ENCODE results near the gene BMP2K.
A peak's percentile ranks its signal among the peaks of the same experiment; 100 is the strongest.
"Not testable (repeated sequence)": the region's sequence is repeated elsewhere in the genome, so short reads cannot be mapped to it uniquely, and the experiment has no call there.

BMP2K gene

DNA sequence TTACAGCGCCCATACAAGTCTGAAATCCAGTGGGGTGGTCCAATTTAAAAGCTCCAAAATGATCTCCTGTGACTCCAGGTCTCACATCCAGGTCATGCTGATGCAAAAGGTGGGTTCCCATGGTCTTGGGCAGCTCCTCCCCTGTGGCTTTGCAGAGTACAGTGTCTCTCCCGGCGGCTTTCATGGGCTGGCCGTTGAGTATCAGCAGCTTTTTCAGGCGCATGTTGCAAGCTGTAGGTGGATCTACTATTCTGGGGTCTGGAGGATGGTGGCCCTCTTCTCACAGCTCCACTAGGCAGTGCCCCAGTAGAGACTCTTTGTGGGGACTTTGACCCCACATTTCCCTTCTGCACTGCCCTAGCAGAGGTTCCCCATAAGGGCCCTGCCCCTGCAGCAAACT lies 92.6 kb downstream of the BMP2K start:
- DNase-seq, result not testable (repeated sequence)

DNA sequence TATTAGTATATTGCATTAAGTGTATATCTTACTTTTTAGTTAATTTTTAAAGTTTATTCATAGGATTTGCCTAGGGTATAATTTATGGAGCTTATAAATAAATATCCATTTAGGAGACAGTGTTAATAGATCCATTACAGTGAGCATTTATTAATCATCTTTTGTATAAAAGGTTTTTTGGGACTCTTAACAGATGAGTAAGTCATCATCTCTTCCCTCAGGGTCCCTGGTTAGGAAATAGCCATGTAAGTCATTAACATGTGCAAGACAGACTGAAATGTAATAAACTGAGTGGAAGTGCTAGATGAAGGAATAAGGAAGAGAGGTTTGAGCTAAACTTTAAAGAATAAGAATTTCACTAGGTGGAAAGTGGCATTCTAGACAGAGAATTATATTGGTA lies 93.9 kb downstream of the BMP2K start:
- DNase-seq, result no peak

DNA sequence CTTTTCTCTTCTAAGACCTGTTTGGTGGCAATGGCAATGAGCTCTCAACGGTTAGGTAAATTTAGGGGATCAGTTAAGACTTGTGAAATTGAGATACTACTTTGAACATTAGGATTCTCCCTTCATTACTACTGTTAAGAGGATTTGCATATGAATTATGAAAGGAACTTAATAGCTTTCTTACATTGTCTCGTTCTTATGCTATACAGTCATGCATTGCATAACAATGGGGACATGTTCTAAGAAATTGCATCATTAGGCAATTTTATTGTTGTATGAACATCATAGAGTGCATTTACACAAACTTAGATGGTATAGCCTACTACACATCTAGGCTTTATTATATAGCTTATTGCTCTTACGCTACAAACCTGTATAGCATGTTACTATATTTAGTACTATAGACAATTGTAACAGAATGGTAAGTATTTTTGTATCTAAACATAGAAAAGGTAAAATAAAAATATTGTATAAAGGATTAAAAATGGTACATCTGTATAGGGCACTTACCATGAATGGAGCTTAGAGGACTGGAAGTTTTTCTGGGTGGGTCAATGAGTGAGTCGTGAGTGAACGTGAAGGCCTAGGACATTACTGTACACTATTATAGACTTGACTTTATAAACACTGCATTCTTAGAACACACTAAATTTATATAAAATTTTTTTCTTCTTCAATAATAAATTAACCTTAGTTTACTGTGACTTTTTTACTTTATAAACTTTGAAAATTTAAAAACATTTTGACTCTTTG lies 100.6 kb downstream of the BMP2K start:
- peak; percentile 55 for DNase-seq

DNA sequence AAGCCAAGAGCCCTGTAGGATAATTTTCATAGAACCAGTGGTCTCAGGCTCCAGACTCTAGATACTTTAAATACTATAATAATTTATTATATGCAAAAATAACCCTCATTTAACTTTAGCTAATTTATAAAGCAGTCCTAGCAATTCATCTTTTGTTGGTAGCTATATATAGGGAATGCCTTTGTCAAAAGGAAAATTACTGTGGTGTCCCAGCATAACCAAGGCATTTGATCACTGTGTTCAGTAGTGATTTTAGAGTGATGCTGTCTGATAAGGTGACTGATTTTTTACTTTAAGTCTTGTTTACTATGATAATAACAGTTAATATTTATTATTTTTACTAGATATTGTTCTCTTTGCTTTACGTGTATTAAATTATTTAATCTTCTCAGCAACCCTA lies 101.9 kb downstream of the BMP2K start:
- no peak for DNase-seq

DNA sequence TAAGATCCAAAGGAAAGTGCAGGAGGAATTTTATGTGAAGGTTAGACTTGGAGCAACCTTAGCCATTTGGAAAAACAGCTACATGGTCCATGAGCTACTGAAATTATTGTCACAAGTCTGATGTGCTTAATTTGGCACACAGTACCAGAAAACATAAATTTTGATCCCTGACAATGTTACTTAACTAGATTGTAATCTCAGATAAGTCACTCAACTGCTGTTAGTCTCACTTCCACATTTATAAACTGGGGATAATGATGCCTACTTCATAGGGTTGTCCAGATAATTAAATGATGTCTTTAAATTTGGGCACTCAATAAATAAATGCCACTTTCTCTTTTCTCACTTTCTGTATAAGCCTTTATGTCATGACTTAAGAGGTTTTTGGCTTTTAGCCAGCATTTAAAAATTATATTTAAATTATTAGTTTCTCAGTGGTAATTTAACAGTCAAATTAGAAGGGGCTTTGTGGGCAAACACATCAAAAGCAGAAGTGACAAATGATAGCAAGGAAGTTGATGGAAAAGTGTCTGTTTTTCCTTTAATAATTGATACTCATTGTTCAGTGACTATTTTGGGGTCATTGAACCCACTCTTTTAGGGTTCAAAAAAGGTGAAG lies 104.8 kb downstream of the BMP2K start:
- DNase-seq, result peak; percentile 5

DNA sequence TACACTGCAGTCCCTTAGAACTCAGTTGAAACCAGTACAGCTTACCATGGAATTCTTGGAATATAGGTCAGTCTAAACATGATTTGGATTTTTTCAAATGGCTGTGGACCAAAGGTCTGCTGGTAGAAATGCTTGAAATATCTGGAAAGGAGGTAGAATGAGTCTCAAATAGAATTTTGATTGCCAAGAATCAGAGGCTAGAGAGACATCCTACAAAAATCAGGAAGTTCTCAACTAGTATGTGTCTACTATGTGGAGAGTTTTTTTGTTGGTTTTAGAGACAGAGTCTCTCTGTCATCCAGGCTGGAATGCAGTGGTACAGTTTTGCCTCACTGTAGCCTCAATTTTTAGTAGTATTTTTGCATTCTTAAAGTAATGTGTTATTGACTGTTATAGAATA lies 109.4 kb downstream of the BMP2K start:
- no peak for DNase-seq

DNA sequence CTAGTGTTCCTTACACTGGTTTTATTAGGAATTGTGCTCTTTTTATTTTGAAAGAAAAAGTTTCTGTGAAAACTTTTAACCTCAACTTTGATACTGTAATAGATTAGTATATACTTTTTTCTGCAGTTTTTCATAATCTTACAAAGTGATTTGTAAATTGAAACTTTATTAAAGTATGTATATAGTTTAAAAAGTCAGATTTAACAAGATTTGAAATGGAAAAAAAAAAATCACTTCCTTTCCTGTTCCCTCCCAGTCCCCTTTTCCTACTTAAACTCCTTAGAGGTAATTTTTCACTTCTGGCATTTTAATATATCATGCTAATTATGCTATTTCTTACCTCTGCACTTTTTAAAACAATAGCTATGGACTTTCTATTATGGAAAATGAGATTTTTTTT lies 113.8 kb downstream of the BMP2K start:
- DNase-seq, result no peak

DNA sequence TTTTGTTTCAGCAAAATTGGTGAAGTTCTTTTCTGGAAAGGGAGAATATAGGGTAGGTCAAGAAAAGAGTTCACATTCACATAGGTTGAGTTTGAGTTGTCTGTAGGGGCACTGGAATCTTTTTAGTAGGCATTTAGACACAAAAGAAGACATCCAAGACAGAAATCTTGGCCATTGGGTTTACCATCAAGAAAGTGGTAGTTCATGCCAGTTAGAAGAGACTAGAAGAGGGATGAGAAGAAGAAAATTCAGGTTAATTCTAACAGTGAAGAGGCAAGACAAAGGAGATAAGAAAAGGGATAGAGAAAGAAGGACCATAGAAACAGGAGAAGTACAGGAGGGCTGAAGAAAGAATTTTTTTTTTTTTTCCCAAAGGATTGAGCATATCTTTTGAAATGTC lies 123.2 kb downstream of the BMP2K start:
- no peak for DNase-seq

DNA sequence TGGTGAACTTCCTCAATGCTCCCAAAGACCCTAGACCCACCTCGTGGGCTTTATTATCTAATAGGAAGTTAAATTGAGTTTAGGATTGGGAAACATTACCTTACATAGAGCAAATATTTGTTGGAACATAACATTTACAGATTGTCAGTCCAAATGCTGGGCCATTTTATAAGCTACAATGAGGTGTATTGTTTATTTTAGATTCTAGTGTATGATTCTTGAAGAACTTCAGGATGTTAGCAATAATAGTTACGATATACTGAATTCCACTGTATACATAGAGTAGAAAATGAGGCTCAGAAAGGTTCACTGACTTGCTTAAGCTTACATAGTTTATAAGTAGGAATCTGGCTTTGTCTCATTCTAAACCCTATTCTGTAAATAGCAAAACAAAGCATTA lies 125.7 kb downstream of the BMP2K start:
- no peak for DNase-seq

DNA sequence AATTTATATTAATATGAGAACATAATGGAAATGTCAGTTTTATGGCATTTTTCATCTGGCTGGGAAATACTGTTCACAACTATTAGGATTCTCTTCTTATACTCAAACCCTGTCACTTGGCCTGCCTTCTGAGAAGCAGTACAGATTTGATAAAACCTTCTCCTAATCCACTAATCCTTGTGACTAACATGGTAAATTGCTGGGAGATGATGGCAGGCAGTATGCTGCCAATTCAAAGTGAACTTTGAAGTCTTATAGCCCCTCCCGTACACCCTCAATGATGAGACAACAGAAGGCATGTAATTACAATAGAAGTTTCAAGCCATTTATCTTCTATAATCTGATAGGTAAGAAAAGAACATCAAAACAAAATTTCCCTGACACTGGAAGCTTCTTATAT lies 126.1 kb downstream of the BMP2K start:
- DNase-seq, result no peak

DNA sequence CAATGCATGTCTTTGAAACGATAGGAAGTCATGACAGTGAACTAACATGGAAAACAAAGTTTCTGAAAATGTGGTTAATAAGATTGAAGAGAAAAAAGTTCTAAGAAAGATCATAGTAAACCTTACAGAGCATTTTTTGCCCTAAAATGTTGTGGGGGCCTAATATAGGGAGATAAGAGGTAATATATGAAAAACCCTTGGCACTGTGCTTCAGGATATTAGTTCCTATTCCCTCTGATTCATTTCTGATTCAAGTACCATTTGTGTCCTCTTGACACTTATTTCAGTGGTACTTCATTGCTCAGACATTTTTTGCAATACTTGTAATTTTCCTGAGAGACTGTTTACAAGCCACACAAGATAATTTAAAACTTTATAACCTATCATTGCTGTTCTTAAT lies 128.0 kb downstream of the BMP2K start:
- no peak for DNase-seq

DNA sequence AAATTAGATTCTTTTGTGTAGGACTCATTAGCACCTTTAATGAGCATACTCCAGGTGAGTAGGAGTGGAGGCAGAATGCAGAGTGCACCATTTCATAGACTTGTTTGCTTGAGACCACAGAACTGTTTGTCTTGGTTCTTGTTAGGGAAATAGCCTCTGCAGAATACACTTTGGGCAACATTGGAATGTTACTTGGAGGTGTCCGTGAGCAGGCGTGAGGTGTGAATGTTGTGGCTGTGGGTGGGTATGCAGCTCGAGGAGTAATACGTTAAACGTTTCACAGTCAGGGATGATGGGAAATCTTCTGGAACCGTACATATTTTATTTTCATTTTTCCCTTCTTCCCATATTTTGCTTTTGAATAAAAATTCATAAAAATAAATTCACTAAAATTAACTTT lies 131.5 kb downstream of the BMP2K start:
- no peak for DNase-seq

DNA sequence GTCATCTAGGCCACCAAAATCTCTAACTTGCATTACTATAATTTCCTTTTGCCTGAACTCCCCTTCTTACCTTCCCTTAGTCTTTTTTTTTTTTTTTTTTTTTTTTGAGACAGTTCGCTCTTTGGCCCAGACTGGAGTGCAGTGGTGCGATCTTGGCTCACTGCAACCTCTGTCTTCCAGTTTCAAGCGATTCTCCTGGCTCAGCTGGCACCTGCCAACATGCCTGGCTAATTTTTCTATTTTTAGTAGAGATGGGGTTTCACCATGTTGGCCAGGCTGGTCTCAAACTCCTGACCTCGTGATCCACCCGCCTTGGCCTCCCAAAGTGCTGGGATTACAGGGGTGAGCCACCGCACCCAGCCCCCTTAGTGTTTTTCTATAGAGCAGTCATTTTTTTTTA lies 132.8 kb downstream of the BMP2K start:
- not testable (repeated sequence) for DNase-seq

DNA sequence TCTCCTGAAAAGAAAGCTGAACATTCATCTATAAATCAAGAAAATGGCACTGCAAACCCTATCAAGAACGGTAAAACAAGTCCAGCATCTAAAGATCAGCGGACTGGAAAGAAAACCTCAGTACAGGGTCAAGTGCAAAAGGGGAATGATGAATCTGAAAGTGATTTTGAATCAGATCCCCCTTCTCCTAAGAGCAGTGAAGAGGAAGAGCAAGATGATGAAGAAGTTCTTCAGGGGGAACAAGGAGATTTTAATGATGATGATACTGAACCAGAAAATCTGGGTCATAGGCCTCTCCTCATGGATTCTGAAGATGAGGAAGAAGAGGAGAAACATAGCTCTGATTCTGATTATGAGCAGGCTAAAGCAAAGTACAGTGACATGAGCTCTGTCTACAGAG lies 134.5 kb downstream of the BMP2K start:
- DNase-seq, result no peak

DNA sequence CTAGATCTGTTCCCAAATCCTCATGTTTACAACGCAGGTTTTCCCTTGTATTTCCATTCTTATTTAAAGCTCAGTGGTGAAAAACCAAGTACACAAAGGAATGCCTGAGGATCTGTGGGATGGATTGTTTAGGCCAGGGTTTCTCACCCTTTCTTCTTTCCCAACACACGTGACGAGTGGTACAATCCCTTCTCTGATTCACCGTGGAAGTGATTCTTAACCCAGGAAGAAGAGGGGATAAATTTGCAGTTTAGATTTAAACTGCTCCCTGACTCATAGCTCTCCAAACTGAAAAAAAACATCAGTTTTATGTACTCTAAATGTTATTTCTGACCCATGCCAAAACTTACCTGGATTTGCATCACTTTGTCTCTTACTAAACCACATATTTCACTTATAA lies 146.1 kb downstream of the BMP2K start:
- DNase-seq, result no peak

DNA sequence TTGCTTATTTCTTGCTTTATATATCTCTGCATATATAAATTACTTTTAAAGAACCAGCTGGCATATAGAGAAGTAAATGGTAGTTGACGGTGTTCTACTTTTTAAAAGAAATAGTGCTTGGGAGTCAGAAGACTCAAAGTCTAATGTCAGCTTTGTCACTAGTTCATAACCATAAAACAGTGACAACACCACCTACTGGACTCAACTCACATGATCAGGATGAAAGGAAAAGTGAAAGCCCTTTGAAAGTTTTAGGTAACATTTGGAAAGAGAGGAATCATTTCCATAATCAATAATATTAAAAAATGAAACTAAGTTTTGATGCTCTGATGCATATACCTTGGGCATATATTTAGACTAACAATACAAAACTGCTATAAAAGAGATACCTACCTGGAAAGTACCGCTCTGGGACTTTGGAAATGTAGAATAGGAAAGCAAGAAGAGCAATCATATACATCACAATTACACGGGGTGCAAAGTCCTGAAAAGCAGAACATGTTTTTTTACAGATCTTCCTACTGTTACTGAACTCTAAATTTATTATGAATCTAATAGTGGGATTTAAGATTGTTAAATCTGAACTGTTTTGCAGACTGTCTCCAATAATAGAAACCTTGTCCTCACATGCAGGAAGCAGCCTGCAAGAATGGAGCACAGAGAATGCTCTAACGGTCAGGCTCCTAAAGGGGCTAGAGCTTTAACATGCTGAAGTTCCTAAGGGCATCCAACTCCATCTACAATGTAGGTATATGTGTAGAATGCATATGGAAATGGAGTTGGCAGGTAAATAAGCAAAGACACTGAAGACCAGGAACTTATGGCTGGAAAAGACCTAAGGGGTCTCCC lies 147.5 kb downstream of the BMP2K start:
- DNase-seq, result peak; percentile 21

DNA sequence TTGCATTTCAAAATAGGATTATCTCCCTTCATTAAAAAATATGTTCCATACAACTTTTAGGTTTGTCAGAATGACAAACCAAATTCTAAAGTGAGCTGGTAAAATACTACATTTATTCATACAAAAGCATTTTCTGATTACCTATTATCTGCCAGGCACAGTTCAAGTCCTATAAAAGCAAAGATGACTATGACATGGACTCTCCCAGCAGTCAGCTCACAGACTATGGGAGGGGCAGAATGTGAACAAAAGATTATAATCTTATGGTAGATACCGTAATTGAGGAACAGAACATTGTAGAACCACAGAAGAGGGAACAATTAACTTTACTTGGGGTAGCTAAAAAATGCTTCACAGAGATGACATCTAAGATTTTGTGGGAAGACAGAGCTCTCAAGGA lies 150.7 kb downstream of the BMP2K start:
- no peak for DNase-seq

DNA sequence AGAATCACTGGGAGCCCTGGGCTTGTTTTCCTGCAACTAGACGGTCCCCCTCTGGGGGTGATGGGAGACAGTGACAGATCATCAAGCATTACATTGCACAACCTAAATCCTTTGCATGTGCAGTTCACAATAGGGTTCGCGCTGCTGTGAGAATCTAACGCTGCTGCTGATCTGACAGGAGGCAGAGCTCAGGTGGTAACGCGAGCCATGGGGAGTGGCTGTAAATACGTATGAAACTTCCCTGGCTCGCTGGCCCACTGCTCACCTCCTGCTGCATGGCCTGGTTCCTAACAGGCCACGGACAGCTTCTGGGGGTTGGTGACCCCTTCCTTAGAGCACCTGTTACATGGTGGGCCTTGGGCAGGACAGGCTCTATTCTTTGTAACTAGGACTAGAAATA lies 152.7 kb downstream of the BMP2K start:
- no peak for DNase-seq

DNA sequence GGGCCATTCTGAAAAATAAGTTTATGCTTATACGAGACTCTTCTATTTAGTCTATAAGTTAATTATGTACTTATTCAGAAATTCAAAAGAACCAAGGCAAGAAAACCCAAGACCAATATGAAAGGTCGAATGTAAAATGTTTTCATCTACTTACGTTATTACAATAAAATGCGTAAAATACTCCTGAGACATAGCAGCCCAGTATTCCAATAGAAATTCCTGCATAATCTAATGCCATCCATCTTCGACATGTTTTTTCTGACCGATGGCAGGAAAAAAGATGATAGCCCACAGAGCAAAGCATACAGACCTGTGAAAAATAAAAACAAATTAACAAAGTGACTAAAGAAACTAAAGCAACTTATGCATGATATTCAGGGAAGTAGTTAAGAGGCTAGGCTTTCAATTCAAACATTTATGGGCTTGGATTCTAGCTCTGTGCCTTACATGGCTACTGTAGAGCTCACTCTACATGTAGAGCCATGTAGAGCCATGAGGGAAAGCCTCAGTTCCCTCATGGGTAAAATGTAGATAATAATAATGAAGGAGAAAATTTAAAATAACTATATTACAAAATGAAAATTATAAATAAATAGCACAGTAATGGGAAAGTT lies 154.0 kb downstream of the BMP2K start:
- no peak for DNase-seq

DNA sequence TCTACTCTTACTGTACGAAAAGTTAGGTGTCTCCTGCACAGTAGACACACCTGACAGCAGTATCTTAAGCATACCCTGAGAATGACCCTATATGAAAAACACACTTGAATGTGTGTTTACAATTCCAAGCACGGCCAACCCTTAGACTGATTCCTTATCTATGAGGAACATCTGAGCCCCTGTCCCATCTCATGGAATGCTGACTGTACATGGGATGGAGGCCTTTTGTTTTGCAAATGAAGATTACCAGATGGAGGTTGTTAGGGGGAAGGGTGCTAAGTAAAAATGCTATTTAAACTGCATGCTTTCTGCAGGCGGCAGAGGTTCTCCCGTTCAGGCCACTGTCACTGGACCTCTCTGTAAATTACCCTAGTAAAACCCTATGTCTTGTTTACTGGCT lies 160.8 kb downstream of the BMP2K start:
- no peak for DNase-seq

DNA sequence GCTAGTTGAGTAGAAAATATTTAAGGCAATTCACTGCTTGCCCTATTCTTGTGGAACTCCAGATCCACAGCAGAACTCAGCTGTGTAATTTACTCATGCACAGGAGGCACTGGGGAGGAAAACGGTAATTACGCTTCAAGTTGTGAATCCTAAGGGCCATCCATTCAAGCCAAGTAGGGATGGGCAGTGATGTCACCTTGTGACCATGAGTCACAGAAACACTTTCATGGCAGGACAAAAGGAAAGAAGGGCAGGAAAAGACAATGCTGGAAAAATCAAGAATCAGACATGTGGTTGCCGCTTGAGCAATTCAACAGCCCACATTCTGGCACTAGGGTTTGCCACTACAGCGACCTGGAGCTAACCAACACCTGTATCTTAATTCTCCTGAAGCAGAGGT lies 161.7 kb downstream of the BMP2K start:
- no peak for DNase-seq

DNA sequence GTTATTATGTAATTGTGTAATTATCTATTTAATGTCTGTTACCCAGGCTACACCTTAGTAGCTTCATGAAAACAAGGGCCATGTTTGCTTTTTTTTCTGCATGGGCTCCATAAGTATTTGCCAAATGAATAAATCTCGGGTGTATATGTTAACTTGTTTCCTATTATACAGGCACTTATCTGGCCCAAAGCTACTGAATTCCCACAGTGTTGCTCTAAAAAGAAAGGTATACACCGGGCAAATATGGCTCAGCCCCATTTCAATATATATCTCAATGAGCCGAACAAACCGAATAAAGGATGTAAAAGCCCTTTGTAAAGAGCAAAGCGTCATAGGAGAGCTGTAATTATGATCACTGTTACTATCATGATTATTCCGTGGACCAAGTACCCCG lies 162.3 kb downstream of the BMP2K start:
- no peak for DNase-seq

DNA sequence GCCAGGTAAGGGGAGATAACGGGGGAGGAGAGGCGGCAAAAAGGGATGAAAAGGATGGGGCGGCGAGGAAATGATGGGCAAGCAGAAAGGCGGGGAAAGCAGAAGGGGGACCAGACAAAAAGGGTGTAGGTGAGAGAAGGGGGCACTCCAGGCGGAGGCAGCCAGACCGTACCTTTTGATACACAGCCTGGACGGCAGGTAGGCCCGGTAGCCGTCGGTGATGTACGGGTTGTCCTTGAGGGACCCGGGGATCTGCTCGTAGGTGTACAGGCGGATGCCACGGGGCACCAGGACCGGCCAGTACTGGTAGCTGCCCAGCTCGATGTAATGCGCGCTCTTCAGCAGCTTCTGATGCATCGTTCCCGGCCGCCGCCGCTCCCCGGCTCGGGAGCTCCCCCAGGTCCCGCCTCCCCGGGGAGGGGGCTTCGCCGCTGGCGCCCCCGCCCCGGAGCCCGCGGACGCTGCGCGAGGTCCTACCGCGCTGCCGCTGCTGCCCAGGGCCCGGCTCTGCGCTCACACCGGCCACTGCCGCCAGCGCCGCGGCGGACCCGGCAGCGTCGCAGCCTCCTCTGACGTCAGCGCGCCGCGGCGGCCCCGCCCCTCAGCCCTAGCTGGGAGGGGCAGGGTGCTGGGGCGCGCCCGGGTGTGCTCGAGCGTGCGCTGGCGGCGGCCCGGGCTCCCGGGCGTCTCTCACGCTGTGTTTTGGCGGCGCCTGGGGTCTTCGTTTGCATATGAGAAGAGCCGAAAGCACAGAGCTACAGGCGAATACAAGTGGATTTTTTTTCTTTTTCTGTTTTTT lies 162.9 kb downstream of the BMP2K start, which contains the start of gene PAQR3:
Gene PAQR3 (minus strand): TSS at position 571 of the 799 bp plus-strand sequence. CDS start 214 bp downstream, at position 357.
- DNase-seq, result peak; percentile 94
